Fibroblast of lung (primary cell): ENCODE measurements around the gene SMAP1. TPM values are rescaled to one million over a fixed set of nuclear protein-coding genes. Genes with fewer than 3 reads are reported as not detected.

ENCODE experiments used
- DNase-seq, 2 donors: peaks; one replicate each; pipeline versions ENCODE4 v3.0.0 to v3.0.0-alpha.2; 2010; ENCODE audit warnings: low read depth in 2 of 2
- H2AFZ ChIP-seq: 2 replicates; pipeline ENCODE4 v1.5.1; 2012; ENCODE audit warnings: low read length, control low read depth, inconsistent platforms
- H3K27ac ChIP-seq: 2 replicates; pipeline ENCODE4 v1.5.1; 2011; ENCODE audit warnings: low read length, control low read depth; ENCODE audit not compliant: insufficient read depth
- H3K27me3 ChIP-seq: 2 replicates; pipeline ENCODE4 v1.5.1; 2011; ENCODE audit warnings: mild to moderate bottlenecking, low read length; ENCODE audit not compliant: control insufficient read depth, insufficient read depth
- H3K36me3 ChIP-seq: 2 replicates; pipeline ENCODE4 v1.5.1; 2011; ENCODE audit warnings: low read length; ENCODE audit not compliant: control insufficient read depth, insufficient read depth
- H3K4me1 ChIP-seq: 2 replicates; pipeline ENCODE4 v1.5.1; 2011; ENCODE audit warnings: low read length; ENCODE audit not compliant: control insufficient read depth, insufficient read depth; ENCODE audit errors: extremely low read depth
- H3K4me2 ChIP-seq: 2 replicates; pipeline ENCODE4 v1.5.1; 2011; ENCODE audit warnings: low read length, control low read depth; ENCODE audit not compliant: insufficient read depth; ENCODE audit errors: extremely low read depth
- H3K4me3 ChIP-seq, 4 experiments: fragments of 200-600 bp in 1 of 4; sonication (generic) in 1 of 4; replicated peaks in 1 of 4; 2 replicates each; pipeline ENCODE4 v1.5.1; 2011 to 2016; ENCODE audit warnings: low read length in 4 of 4, low read depth in 3 of 4, mild to moderate bottlenecking in 3 of 4, control low read depth in 2 of 4, inconsistent platforms in 1 of 4, mixed read lengths in 1 of 4; ENCODE audit not compliant: insufficient read depth in 1 of 4; ENCODE audit errors: control extremely low read depth in 1 of 4
- H3K79me2 ChIP-seq: 2 replicates; pipeline ENCODE4 v1.5.1; 2012; ENCODE audit warnings: mild to moderate bottlenecking, low read length, inconsistent platforms; ENCODE audit not compliant: control insufficient read depth, insufficient read depth
- H3K9ac ChIP-seq: 2 replicates; pipeline ENCODE4 v1.5.1; 2011; ENCODE audit warnings: mild to moderate bottlenecking, low read length, control low read depth; ENCODE audit not compliant: insufficient read depth
- H3K9me3 ChIP-seq: 2 replicates; pipeline ENCODE4 v1.5.1; 2012; ENCODE audit warnings: low read depth, low read length; ENCODE audit not compliant: control insufficient read depth, insufficient read depth
- H4K20me1 ChIP-seq: 2 replicates; pipeline ENCODE4 v1.5.1; 2011; ENCODE audit warnings: low read length; ENCODE audit not compliant: control insufficient read depth, insufficient read depth; ENCODE audit errors: extremely low read depth
- EZH2 ChIP-seq: IDR thresholded peaks from 2 replicates; pipeline ENCODE4 v1.5.1; 2012; ENCODE audit warnings: low read length, control low read depth, mild to moderate bottlenecking; ENCODE audit errors: missing control alignments
- polyA plus RNA-seq, 2 donors: library from polyadenylated mRNA; depleted of rRNA in 1 of 2; stranded (reverse) in 1 of 2; unstranded in 1 of 2; fragments of >200 nt; gene quantifications; 2 replicates each; pipeline ENCODE4 v1.2.1, GENCODE V29; 2011 to 2012; ENCODE audit warnings: missing spikeins in 1 of 2
- total RNA-seq: library from RNA; depleted of rRNA; stranded (reverse); fragments of >200 nt; gene quantifications from 2 replicates; pipeline ENCODE4 v1.2.1, GENCODE V29; 2014
- TF ChIP-seq, protein P1 (sequence below), 2 donors: IDR thresholded peaks in 1 of 2; conservative IDR thresholded peaks in 1 of 2; 1 replicate in 1 of 2; 2 replicates in 1 of 2; pipeline ENCODE4 v1.5.1; 2011 to 2012; ENCODE audit warnings: low read length in 2 of 2, control low read depth in 1 of 2, inconsistent platforms in 1 of 2, low read depth in 1 of 2, mild to moderate bottlenecking in 1 of 2

SMAP1 gene
- total and polyA plus RNA-seq, 2 donors (not counting 1 experiment from before 2014, with no cell fraction given) = 18.3 to 25.7 TPM

- TF ChIP-seq, protein P1, sequence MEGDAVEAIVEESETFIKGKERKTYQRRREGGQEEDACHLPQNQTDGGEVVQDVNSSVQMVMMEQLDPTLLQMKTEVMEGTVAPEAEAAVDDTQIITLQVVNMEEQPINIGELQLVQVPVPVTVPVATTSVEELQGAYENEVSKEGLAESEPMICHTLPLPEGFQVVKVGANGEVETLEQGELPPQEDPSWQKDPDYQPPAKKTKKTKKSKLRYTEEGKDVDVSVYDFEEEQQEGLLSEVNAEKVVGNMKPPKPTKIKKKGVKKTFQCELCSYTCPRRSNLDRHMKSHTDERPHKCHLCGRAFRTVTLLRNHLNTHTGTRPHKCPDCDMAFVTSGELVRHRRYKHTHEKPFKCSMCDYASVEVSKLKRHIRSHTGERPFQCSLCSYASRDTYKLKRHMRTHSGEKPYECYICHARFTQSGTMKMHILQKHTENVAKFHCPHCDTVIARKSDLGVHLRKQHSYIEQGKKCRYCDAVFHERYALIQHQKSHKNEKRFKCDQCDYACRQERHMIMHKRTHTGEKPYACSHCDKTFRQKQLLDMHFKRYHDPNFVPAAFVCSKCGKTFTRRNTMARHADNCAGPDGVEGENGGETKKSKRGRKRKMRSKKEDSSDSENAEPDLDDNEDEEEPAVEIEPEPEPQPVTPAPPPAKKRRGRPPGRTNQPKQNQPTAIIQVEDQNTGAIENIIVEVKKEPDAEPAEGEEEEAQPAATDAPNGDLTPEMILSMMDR (conservative IDR thresholded peaks at IDR 0.05 in 1 of 2, IDR thresholded peaks at IDR 0.05 in 1 of 2; ENCODE audit: low read depth in 1 of 2, low read length in 2 of 2) = no peak
- no peak for TF ChIP-seq EZH2
- Histone ChIP-seq H2AFZ (no peak overlapping the region), H3K4me3 (no peak overlapping the region), H3K27ac (no peak overlapping the region), H3K4me1 (no peaks in the 10 kb centered on the region), H3K9me3 (no peaks in the 10 kb centered on the region), H3K27me3 (no peaks in the 10 kb centered on the region), H4K20me1 (no peaks in the 10 kb centered on the region), H3K79me2 (no peaks in the 10 kb centered on the region), H3K4me2 (no peak overlapping the region), H3K9ac (no peak overlapping the region), H3K36me3 (no peaks in the 10 kb centered on the region)
- no peak for DNase-seq
These were observed 16.3 kb upstream of the SMAP1 start for GRCh38 chr6:70651326-70651905.

DNA sequence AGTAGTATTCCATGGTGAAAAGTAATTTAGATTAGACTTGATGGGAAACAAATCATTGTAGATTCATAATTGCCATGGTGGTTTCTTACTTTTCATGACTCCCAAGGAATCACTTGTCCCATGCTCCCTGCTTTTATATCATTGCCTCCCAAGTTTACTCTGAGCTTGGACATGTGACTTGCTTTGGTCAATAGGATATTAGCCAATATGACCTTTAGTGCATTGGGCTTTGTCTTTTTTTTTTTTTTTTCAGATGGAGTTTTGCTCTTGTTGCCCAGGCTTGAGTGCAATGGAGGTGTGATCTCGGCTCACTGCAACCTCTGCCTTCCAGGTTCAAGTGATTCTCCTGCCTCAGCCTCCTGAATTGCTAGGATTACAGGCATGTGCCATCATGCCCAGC, 15.5 kb upstream of the SMAP1 start:
- TF ChIP-seq, protein P1 (conservative IDR thresholded peaks at IDR 0.05 in 1 of 2, IDR thresholded peaks at IDR 0.05 in 1 of 2; ENCODE audit: low read depth in 1 of 2, low read length in 2 of 2) = no peak
- TF ChIP-seq EZH2 = no peak
- DNase-seq = no peak
- no peaks in the 10 kb centered on the region for H3K27me3 ChIP-seq

DNA sequence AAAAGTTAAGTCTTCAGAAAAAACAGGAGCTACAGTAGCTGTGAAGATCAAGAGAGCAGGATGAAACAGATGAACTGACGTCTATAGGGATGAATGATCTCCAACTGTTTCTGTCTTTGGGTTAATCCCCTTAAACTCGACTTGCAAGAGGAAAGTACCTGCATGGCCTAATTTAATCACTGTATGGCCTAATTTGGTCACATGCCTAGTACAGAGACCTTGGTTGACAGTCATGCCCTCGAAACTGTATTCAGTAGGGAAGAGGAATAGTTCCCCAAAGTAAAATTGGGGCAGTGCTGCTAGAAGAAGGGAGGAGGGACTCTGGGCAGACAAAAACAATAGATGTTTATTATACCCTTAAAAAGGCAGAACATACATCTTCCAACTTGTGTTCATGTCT, 10.0 kb upstream of the SMAP1 start:
- no peak for DNase-seq
- H3K36me3 ChIP-seq = no peaks in the 10 kb centered on the region
- TF ChIP-seq, protein P1 (conservative IDR thresholded peaks at IDR 0.05 in 1 of 2, IDR thresholded peaks at IDR 0.05 in 1 of 2; ENCODE audit: low read depth in 1 of 2, low read length in 2 of 2) = no peak
- no peak for TF ChIP-seq EZH2
- H3K4me2 ChIP-seq = no peak overlapping the region
- no peaks in the 10 kb centered on the region for H3K4me1 ChIP-seq
- H3K9ac ChIP-seq = no peak overlapping the region
- H3K9me3 ChIP-seq = no peaks in the 10 kb centered on the region
- no peaks in the 10 kb centered on the region for H3K27me3 ChIP-seq
- H3K79me2 ChIP-seq = no peaks in the 10 kb centered on the region
- H4K20me1 ChIP-seq = no peaks in the 10 kb centered on the region
- H3K4me3 ChIP-seq = no peak overlapping the region
- no peak overlapping the region for H3K27ac ChIP-seq
- H2AFZ ChIP-seq = no peak overlapping the region

More for the DNA sequence above, 15.5 kb upstream of the SMAP1 start:
- H3K79me2 ChIP-seq = no peaks in the 10 kb centered on the region
- H3K9me3 ChIP-seq = no peaks in the 10 kb centered on the region
- H3K27ac ChIP-seq = no peak overlapping the region
- no peaks in the 10 kb centered on the region for H4K20me1 ChIP-seq
- H2AFZ ChIP-seq = no peak overlapping the region
- H3K4me2 ChIP-seq = no peak overlapping the region
- H3K9ac ChIP-seq = no peak overlapping the region
- H3K4me3 ChIP-seq = no peak overlapping the region
- no peaks in the 10 kb centered on the region for H3K4me1 ChIP-seq
- no peaks in the 10 kb centered on the region for H3K36me3 ChIP-seq
